Endothelial cell of umbilical vein (primary cell): ENCODE measurements around the gene ZNF846. TPM values are rescaled to one million over a fixed set of nuclear protein-coding genes. Genes with fewer than 3 reads are reported as not detected.

Experiments
- BruUV-seq: library from RNA; stranded (reverse); fragments of 400-500 nt; replicated peaks from 2 replicates; lab custom pipeline; 2021; lab: Mats Ljungman, UMichigan
- CTCF ChIA-PET: fragments of 300-600, 350-600 bp; sonication (Branson Sonifier 250); formaldehyde crosslinking; loops from one replicate; lab custom pipeline; 2021; ENCODE audit warnings: antibody characterized with exemption, inconsistent platforms; lab: Charles Lee
- POLR2A ChIA-PET: fragments of 300-600, 350-600 bp; sonication (Branson Sonifier 250); formaldehyde crosslinking; loops from one replicate; lab custom pipeline; 2021; ENCODE audit warnings: antibody characterized with exemption, inconsistent platforms; lab: Charles Lee
- DNase-seq: peaks from one replicate; pipeline ENCODE4 v3.0.0-alpha.2; 2011; ENCODE audit warnings: low read depth, low spot score
- FAIRE-seq: peaks from 2 replicates; lab custom pipeline; 2011; peaks lifted over from hg19 to GRCh38; lab: Jason Lieb, UNC
- H2AFZ ChIP-seq: 2 replicates; pipeline ENCODE4 v1.6.0; 2012; ENCODE audit warnings: low read depth, low read length, control low read depth, inconsistent platforms
- H3K27ac ChIP-seq: 2 replicates; pipeline ENCODE4 v1.5.1; 2011; ENCODE audit warnings: low read depth, mild to moderate bottlenecking, control low read depth, low read length, moderate library complexity; ENCODE audit not compliant: insufficient read depth
- H3K27me3 ChIP-seq, 2 experiments: 2 replicates each; pipeline versions ENCODE4 v1.6.0 to v1.6.1; 2011; ENCODE audit warnings: low read length in 2 of 2, mixed read lengths in 1 of 2; ENCODE audit not compliant: control insufficient read depth in 2 of 2, insufficient read depth in 2 of 2
- H3K36me3 ChIP-seq, 2 experiments: 2 replicates in 1 of 2; 3 replicates in 1 of 2; pipeline ENCODE4 v1.5.1; 2011; ENCODE audit warnings: low read length in 2 of 2, mild to moderate bottlenecking in 1 of 2, moderate library complexity in 1 of 2; ENCODE audit not compliant: control insufficient read depth in 2 of 2, insufficient read depth in 2 of 2; ENCODE audit errors: extremely low read depth in 1 of 2
- H3K4me1 ChIP-seq: 3 replicates; pipeline ENCODE4 v1.5.1; 2011; ENCODE audit warnings: mild to moderate bottlenecking, low read length; ENCODE audit not compliant: control insufficient read depth, insufficient read depth; ENCODE audit errors: extremely low read depth
- H3K4me2 ChIP-seq: 2 replicates; pipeline ENCODE4 v1.6.1; 2011; ENCODE audit warnings: low read length, control low read depth, mixed read lengths; ENCODE audit not compliant: insufficient read depth
- H3K4me3 ChIP-seq, 3 experiments: fragments of 200-600 bp in 1 of 3; sonication (generic), shearing (Covaris generic) in 1 of 3; replicated peaks in 1 of 3; 2 replicates each; pipeline ENCODE4 v1.5.1; 2011 to 2016; ENCODE audit warnings: control low read depth in 3 of 3, low read length in 3 of 3, mild to moderate bottlenecking in 2 of 3, inconsistent platforms in 1 of 3, low read depth in 1 of 3, moderate library complexity in 1 of 3; ENCODE audit not compliant: insufficient read depth in 1 of 3
- H3K79me2 ChIP-seq: 2 replicates; pipeline ENCODE4 v1.6.0; 2012; ENCODE audit warnings: low read length, inconsistent platforms; ENCODE audit not compliant: control insufficient read depth, insufficient read depth
- H3K9ac ChIP-seq: replicated peaks from 2 replicates; pipeline ENCODE3; 2011; ENCODE audit warnings: low read length, control low read depth; ENCODE audit not compliant: insufficient read depth; ENCODE audit errors: extremely low read depth
- H3K9me1 ChIP-seq: replicated peaks from 3 replicates; pipeline ENCODE4 v1.6.0; 2011; ENCODE audit warnings: mild to moderate bottlenecking, low read length; ENCODE audit not compliant: control insufficient read depth, insufficient read depth; ENCODE audit errors: extremely low read depth
- H3K9me3 ChIP-seq: replicated peaks from 2 replicates; pipeline ENCODE4 v1.5.1; 2012; ENCODE audit warnings: low read length, inconsistent platforms; ENCODE audit not compliant: control insufficient read depth, insufficient read depth
- H4K20me1 ChIP-seq: replicated peaks from 2 replicates; pipeline ENCODE3; 2011; ENCODE audit warnings: mild to moderate bottlenecking, low read length; ENCODE audit not compliant: control insufficient read depth, insufficient read depth; ENCODE audit errors: extremely low read depth
- CTCF ChIP-seq, 2 donors: IDR thresholded peaks; 1 replicate in 1 of 2; 2 replicates in 1 of 2; pipeline ENCODE4 v1.5.1; 2011; ENCODE audit warnings: low read length in 2 of 2, mild to moderate bottlenecking in 2 of 2, moderate library complexity in 2 of 2, control low read depth in 1 of 2, inconsistent platforms in 1 of 2, low read depth in 1 of 2; ENCODE audit not compliant: insufficient read depth in 1 of 2; ENCODE audit errors: extremely low read depth in 1 of 2
- EZH2 ChIP-seq: IDR thresholded peaks from 2 replicates; pipeline ENCODE4 v1.6.1; 2012; ENCODE audit warnings: borderline replicate concordance, low read depth, mild to moderate bottlenecking, moderate library complexity, low read length, inconsistent platforms; ENCODE audit not compliant: severe bottlenecking
- FOS ChIP-seq: IDR thresholded peaks from 2 replicates; pipeline ENCODE4 v1.6.1; 2011; ENCODE audit warnings: mild to moderate bottlenecking, low read length, moderate library complexity, borderline replicate concordance; ENCODE audit not compliant: insufficient read depth
- GATA2 ChIP-seq: IDR thresholded peaks from 2 replicates; pipeline ENCODE4 v1.7.0; 2011; ENCODE audit warnings: low read depth, mild to moderate bottlenecking, moderate library complexity, mixed read lengths, low read length; ENCODE audit not compliant: insufficient read length, insufficient read depth
- JUN ChIP-seq: IDR thresholded peaks from 2 replicates; pipeline ENCODE4 v1.6.1; 2011; ENCODE audit warnings: borderline replicate concordance, low read depth; ENCODE audit not compliant: insufficient read length, insufficient read depth
- MYC ChIP-seq: IDR thresholded peaks from one replicate; pipeline ENCODE4 v1.6.1; 2011; ENCODE audit warnings: mild to moderate bottlenecking, low read depth, low read length
- POLR2A ChIP-seq: IDR thresholded peaks from 2 replicates; pipeline ENCODE4 v1.6.1; 2012; ENCODE audit warnings: low read depth, mild to moderate bottlenecking, control low read depth, low read length
- POLR2AphosphoS5 ChIP-seq: IDR thresholded peaks from 2 replicates; pipeline ENCODE4 v1.6.1; 2012; ENCODE audit warnings: low read depth, mild to moderate bottlenecking, control low read depth, low read length, moderate library complexity; ENCODE audit not compliant: insufficient read depth
- dilution Hi-C: fragments of 300-500 bp; cut with MboI; formaldehyde crosslinking; loops from one replicate; pipeline ENCODE4 v1.15.0; 2019; ENCODE audit warnings: low sequenced_read_pairs; ENCODE audit not compliant: extremely low pct_ligation_motif_present
- intact Hi-C: fragments of 100-400 bp; cut with micrococcal nuclease; formaldehyde crosslinking; loops from one replicate; pipeline ENCODE4 v1.10.0; 2022
- polyA plus RNA-seq, 4 experiments: library from polyadenylated mRNA; depleted of rRNA in 3 of 4; stranded (reverse) in 3 of 4; unstranded in 1 of 4; fragments of >200 nt; gene quantifications; 2 replicates each; pipeline versions ENCODE4 v1.2.1 to v1.2.3, GENCODE V29; 2011 to 2012; ENCODE audit warnings: missing spikeins in 1 of 4
- total RNA-seq: library from RNA; stranded (reverse); gene quantifications from 2 replicates; pipeline ENCODE4 v1.2.3, GENCODE V29; 2021
- TF ChIP-seq, protein P1 (sequence below): IDR thresholded peaks from 2 replicates; pipeline ENCODE4 v1.6.1; 2011; ENCODE audit not compliant: insufficient read depth, insufficient read length

Gene ZNF846
- total and polyA plus RNA-seq, 2 donors (not counting 3 experiments of a cell fraction or from before 2014, with no cell fraction given) = 3.9 to 8.3 TPM

DNA sequence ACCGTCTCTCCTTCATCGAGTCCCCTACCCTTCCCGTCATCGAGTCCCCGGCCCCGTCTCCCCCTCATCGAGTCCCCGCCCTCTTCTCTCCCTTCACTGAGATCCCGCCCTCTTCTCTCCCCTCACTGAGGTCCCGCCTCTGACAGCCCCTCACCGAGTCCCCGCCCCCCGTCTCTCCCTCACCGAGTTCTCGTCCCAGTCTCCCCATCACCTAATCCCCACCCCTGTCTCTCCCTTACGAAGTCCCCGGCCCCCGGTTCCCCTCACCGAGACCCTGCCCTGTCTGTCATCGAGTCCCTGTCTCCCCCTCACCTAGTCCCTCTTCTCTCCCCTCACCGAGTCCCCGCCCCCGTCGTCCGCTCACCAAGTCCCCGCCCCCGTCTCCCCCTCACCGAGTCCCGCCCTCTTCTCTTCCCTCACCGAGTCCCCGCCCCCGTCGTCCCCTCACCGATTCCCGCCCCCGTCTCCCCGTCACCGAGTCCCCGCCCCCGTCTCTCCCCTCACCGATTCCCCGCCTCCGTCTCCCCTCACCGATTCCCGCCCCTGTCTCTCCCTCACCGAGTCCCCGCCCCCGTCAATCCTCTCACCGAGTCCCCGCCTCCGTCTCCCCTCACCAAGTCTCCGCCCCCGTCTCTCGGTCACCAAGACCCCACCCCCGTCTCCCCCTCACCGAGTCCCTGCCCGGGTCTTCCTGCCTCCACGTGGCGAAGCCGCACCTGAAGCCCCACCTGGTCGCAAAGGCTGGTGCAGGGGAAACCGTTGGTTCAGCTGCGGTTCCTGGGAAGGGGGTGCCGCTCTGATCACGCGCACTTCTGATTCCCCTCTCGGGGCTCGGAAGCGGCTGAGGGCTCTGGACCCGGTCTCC is 23.9 kb upstream of the ZNF846 start:
- TF ChIP-seq, protein P1, sequence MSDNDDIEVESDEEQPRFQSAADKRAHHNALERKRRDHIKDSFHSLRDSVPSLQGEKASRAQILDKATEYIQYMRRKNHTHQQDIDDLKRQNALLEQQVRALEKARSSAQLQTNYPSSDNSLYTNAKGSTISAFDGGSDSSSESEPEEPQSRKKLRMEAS = no peak
- TF ChIP-seq POLR2AphosphoS5 (no peak), JUN (no peak), GATA2 (no peak), POLR2A (no peak), MYC (no peak), CTCF (IDR thresholded peaks at IDR 0.05; ENCODE audit: extremely low read depth in 1 of 2, insufficient read depth in 1 of 2, low read depth in 1 of 2, low read length in 2 of 2) (no peak), EZH2 (no peak), FOS (no peak)
- H3K9me3 ChIP-seq = no peaks in the 10 kb centered on the region
- CTCF ChIA-PET = no interaction called here
- H4K20me1 ChIP-seq = no peaks in the 10 kb centered on the region
- peak overlapping the region; percentile 43 for H3K9ac ChIP-seq
- POLR2A ChIA-PET = no interaction called here
- no TSS peak for BruUV-seq
- intact Hi-C loops = loop anchor here (1.0 to 2.0 kb wide), 5 partner anchors 24 to 484 kb away; partner anchors contain the start of genes FBXL12, ZNF561, ZNF562 and ZNF699
- peak overlapping the region; percentile 99 for H2AFZ ChIP-seq
- peak overlapping the region; percentile 57 for H3K4me2 ChIP-seq
- H3K36me3 ChIP-seq = no peaks in the 10 kb centered on the region
- H3K4me3 ChIP-seq = peak overlapping the region; percentile 45 to 89 (median 72)
- peak; percentile 76 for FAIRE-seq
- no peaks in the 10 kb centered on the region for H3K79me2 ChIP-seq
- dilution Hi-C loops = loop anchor here (10.0 kb wide), 1 partner anchor 168 kb away; the partner anchor contains the start of gene ZNF561
- H3K4me1 ChIP-seq = no peaks in the 10 kb centered on the region
- DNase-seq = peak; percentile 93
- H3K27me3 ChIP-seq = no peaks in the 10 kb centered on the region
- H3K9me1 ChIP-seq = no peaks in the 10 kb centered on the region
- H3K27ac ChIP-seq = no peak overlapping the region
